ENCODE data around the gene RBM25. TPM values are rescaled to one million over a fixed set of nuclear protein-coding genes. Genes with fewer than 3 reads are reported as not detected.

RBM25 gene
- total and polyA plus RNA-seq, 10 of the 15 experiments (the other 5 are each of a cell fraction or from before 2014, with no cell fraction given): 43.4 to 125 (median 74.1) TPM

DNA sequence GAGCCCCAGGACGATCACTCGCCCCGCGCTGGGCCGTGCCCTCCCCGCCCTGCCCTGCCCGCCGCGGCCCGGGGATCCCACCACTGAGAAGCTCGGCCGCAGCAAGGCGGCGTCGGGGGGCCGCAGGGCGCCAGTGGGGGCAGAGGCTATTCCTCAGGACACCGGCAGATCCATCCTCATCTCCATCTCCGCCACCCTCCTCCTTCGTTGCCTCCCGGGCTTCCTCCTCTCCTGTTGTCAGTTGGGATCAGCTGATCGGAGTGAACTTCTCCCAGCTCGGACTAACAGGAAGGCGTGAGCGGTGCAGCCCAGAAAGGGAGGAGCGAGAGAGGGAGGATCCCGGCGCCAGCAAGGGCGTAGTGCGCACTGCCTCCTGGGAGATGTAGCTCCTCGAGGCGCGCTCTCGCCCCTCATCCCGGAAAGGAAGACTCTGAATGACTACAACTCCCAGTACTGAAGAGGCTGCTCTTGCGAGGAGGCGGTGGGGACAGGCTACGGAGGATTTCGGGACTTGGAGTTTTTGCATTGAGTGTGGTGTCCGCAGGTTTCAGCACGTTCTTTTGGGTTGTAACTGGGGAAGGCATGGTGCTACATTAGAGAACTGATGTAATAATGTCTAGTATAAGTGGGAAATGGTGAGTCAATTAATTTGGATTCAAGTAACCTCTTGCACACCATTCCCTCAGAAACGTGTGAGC lies 31.3 kb upstream of the RBM25 start, which contains the start of gene ZFYVE1 (continued):
- TF ChIP-seq CEBPZ (IDR thresholded peaks at IDR 0.05; ENCODE audit: low read depth, low read length) (no peak), TCF12 (IDR thresholded peaks at IDR 0.05; ENCODE audit: low read depth, low read length) (0 out of 2 replicates have a peak, but pooled peaks have one; percentile 5), MXI1 (IDR thresholded peaks at IDR 0.05; ENCODE audit: low read depth, low read length) (peak; percentile 77), SMARCA5 (IDR thresholded peaks at IDR 0.05) (peak; percentile 81; the same call in 1 of the 2 replicates), TARDBP (IDR thresholded peaks at IDR 0.05; ENCODE audit: borderline replicate concordance) (peak; percentile 98), IKZF2 (IDR thresholded peaks at IDR 0.05) (peak; percentile 83 to 89), WRNIP1 (IDR thresholded peaks at IDR 0.05; ENCODE audit: borderline replicate concordance, low read depth, low read length) (peak; percentile 75; the same call in 1 of the 2 replicates), HCFC1 (IDR thresholded peaks at IDR 0.05; ENCODE audit: low read length) (peak; percentile 99), MLLT1 (IDR thresholded peaks at IDR 0.05) (peak; percentile 86; the same call in 1 of the 2 replicates)
- TF ChIP-seq, protein P1, sequence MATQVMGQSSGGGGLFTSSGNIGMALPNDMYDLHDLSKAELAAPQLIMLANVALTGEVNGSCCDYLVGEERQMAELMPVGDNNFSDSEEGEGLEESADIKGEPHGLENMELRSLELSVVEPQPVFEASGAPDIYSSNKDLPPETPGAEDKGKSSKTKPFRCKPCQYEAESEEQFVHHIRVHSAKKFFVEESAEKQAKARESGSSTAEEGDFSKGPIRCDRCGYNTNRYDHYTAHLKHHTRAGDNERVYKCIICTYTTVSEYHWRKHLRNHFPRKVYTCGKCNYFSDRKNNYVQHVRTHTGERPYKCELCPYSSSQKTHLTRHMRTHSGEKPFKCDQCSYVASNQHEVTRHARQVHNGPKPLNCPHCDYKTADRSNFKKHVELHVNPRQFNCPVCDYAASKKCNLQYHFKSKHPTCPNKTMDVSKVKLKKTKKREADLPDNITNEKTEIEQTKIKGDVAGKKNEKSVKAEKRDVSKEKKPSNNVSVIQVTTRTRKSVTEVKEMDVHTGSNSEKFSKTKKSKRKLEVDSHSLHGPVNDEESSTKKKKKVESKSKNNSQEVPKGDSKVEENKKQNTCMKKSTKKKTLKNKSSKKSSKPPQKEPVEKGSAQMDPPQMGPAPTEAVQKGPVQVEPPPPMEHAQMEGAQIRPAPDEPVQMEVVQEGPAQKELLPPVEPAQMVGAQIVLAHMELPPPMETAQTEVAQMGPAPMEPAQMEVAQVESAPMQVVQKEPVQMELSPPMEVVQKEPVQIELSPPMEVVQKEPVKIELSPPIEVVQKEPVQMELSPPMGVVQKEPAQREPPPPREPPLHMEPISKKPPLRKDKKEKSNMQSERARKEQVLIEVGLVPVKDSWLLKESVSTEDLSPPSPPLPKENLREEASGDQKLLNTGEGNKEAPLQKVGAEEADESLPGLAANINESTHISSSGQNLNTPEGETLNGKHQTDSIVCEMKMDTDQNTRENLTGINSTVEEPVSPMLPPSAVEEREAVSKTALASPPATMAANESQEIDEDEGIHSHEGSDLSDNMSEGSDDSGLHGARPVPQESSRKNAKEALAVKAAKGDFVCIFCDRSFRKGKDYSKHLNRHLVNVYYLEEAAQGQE (IDR thresholded peaks at IDR 0.05; ENCODE audit: low read depth, low read length): no peak
- TF ChIP-seq, protein P2, sequence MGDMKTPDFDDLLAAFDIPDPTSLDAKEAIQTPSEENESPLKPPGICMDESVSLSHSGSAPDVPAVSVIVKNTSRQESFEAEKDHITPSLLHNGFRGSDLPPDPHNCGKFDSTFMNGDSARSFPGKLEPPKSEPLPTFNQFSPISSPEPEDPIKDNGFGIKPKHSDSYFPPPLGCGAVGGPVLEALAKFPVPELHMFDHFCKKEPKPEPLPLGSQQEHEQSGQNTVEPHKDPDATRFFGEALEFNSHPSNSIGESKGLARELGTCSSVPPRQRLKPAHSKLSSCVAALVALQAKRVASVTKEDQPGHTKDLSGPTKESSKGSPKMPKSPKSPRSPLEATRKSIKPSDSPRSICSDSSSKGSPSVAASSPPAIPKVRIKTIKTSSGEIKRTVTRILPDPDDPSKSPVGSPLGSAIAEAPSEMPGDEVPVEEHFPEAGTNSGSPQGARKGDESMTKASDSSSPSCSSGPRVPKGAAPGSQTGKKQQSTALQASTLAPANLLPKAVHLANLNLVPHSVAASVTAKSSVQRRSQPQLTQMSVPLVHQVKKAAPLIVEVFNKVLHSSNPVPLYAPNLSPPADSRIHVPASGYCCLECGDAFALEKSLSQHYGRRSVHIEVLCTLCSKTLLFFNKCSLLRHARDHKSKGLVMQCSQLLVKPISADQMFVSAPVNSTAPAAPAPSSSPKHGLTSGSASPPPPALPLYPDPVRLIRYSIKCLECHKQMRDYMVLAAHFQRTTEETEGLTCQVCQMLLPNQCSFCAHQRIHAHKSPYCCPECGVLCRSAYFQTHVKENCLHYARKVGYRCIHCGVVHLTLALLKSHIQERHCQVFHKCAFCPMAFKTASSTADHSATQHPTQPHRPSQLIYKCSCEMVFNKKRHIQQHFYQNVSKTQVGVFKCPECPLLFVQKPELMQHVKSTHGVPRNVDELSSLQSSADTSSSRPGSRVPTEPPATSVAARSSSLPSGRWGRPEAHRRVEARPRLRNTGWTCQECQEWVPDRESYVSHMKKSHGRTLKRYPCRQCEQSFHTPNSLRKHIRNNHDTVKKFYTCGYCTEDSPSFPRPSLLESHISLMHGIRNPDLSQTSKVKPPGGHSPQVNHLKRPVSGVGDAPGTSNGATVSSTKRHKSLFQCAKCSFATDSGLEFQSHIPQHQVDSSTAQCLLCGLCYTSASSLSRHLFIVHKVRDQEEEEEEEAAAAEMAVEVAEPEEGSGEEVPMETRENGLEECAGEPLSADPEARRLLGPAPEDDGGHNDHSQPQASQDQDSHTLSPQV (IDR thresholded peaks at IDR 0.05): no peak
- TF ChIP-seq, protein P3, sequence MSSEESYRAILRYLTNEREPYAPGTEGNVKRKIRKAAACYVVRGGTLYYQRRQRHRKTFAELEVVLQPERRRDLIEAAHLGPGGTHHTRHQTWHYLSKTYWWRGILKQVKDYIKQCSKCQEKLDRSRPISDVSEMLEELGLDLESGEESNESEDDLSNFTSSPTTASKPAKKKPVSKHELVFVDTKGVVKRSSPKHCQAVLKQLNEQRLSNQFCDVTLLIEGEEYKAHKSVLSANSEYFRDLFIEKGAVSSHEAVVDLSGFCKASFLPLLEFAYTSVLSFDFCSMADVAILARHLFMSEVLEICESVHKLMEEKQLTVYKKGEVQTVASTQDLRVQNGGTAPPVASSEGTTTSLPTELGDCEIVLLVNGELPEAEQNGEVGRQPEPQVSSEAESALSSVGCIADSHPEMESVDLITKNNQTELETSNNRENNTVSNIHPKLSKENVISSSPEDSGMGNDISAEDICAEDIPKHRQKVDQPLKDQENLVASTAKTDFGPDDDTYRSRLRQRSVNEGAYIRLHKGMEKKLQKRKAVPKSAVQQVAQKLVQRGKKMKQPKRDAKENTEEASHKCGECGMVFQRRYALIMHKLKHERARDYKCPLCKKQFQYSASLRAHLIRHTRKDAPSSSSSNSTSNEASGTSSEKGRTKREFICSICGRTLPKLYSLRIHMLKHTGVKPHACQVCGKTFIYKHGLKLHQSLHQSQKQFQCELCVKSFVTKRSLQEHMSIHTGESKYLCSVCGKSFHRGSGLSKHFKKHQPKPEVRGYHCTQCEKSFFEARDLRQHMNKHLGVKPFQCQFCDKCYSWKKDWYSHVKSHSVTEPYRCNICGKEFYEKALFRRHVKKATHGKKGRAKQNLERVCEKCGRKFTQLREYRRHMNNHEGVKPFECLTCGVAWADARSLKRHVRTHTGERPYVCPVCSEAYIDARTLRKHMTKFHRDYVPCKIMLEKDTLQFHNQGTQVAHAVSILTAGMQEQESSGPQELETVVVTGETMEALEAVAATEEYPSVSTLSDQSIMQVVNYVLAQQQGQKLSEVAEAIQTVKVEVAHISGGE (CRISPR knock-in tag; IDR thresholded peaks at IDR 0.05): no peak
